PC-9 (cell line): Measurements from ENCODE around the gene PRKCI. TPM values are rescaled to one million over a fixed set of nuclear protein-coding genes. Genes with fewer than 3 reads are reported as not detected.

Experiments
- BruUV-seq: library from RNA; stranded (reverse); fragments of 400-500 nt; replicated peaks from 2 replicates; lab custom pipeline; 2021; lab: Mats Ljungman, UMichigan
- CTCF ChIA-PET: fragments of 300-600 bp; sonication (Branson Sonifier 250); formaldehyde crosslinking; loops from one replicate; lab custom pipeline; 2022; ENCODE audit warnings: antibody characterized with exemption; lab: Charles Lee
- POLR2A ChIA-PET: fragments of 300-600 bp; sonication (Branson Sonifier 250); formaldehyde crosslinking; loops from one replicate; lab custom pipeline; 2022; ENCODE audit warnings: antibody characterized with exemption; ENCODE audit not compliant: unreplicated experiment; lab: Charles Lee
- DNase-seq, 2 experiments: peaks; one replicate each; pipeline versions ENCODE4 v3.0.0 to v3.0.0-alpha.2; 2015 to 2022; ENCODE audit warnings: mixed read lengths in 1 of 2
- H2AFZ ChIP-seq: fragments of 200-600 bp; sonication (generic); 2 replicates; pipeline ENCODE4 v1.8.1; 2017; ENCODE audit warnings: antibody characterized with exemption
- H3F3A ChIP-seq: fragments of 200-600 bp; sonication (generic); 2 replicates; pipeline ENCODE4 v1.8.1; 2017; ENCODE audit warnings: antibody characterized with exemption, mild to moderate bottlenecking, low read depth; ENCODE audit not compliant: insufficient read depth
- H3K27ac ChIP-seq: fragments of 200-600 bp; sonication (generic); 2 replicates; pipeline ENCODE4 v1.6.1; 2016; ENCODE audit warnings: mixed run types
- H3K27me3 ChIP-seq: fragments of 200-600 bp; sonication (generic); 2 replicates; pipeline ENCODE4 v1.6.1; 2016; ENCODE audit warnings: low read depth, mixed run types; ENCODE audit not compliant: insufficient read depth
- H3K36me3 ChIP-seq: fragments of 200-600 bp; sonication (generic); 2 replicates; pipeline ENCODE4 v1.6.1; 2016; ENCODE audit warnings: low read depth, mixed run types
- H3K4me1 ChIP-seq: fragments of 200-600 bp; sonication (generic); replicated peaks from 2 replicates; pipeline ENCODE4 v1.6.1; 2016; ENCODE audit warnings: mixed run types; ENCODE audit not compliant: insufficient read depth
- H3K4me2 ChIP-seq: fragments of 200-600 bp; sonication (generic); 2 replicates; pipeline ENCODE4 v1.6.1; 2017; ENCODE audit warnings: mixed run types
- H3K4me3 ChIP-seq: fragments of 200-600 bp; sonication (generic); 2 replicates; pipeline ENCODE4 v1.6.1; 2016; ENCODE audit warnings: mixed run types
- H3K79me2 ChIP-seq: fragments of 200-600 bp; sonication (generic); 2 replicates; pipeline ENCODE4 v1.6.1; 2017; ENCODE audit warnings: low read depth, mixed run types
- H3K9me2 ChIP-seq: fragments of 200-600 bp; sonication (generic); 2 replicates; pipeline ENCODE4 v1.8.1; 2017; ENCODE audit warnings: mild to moderate bottlenecking; ENCODE audit not compliant: insufficient read depth
- H3K9me3 ChIP-seq: fragments of 200-600 bp; sonication (generic); 2 replicates; pipeline ENCODE4 v1.8.1; 2016; ENCODE audit warnings: low read depth; ENCODE audit not compliant: insufficient read depth
- H4K20me1 ChIP-seq: fragments of 200-600 bp; sonication (generic); 2 replicates; pipeline ENCODE4 v1.8.1; 2017; ENCODE audit not compliant: insufficient read depth
- EZH2 ChIP-seq: fragments of 200-600 bp; sonication (generic); IDR thresholded peaks from 2 replicates; pipeline ENCODE4 v1.8.0; 2017; ENCODE audit warnings: antibody characterized with exemption, low read depth
- intact Hi-C: fragments of 100-400 bp; cut with micrococcal nuclease; formaldehyde crosslinking; loops from one replicate; pipeline ENCODE4 v1.10.0; 2022; ENCODE audit not compliant: unreplicated experiment
- total RNA-seq: library from RNA; stranded (reverse); gene quantifications from 2 replicates; pipeline ENCODE4 v1.2.3, GENCODE V29; 2021
- TF ChIP-seq, protein P1 (sequence below): fragments of 200-600 bp; sonication (generic); conservative IDR thresholded peaks from 2 replicates; pipeline ENCODE4 v1.6.1; 2017; ENCODE audit warnings: mixed run types, antibody characterized with exemption, mild to moderate bottlenecking, moderate library complexity

The PRKCI gene
- total RNA-seq, 1 experiment from 2014 or later, result 104 TPM

GRCh38 chr3:170352936-170353335 is 130.7 kb downstream of the PRKCI start:
- POLR2A ChIA-PET, result interaction anchor here (0.5 kb wide), 1 partner anchor 46 kb away, joined by 3 read pairs; no protein-coding TSS in a partner anchor
- H3K4me3 ChIP-seq, result no peak overlapping the region
- H3K36me3 ChIP-seq, result no peaks in the 10 kb centered on the region
- no peak overlapping the region for H2AFZ ChIP-seq
- no TSS peak for BruUV-seq
- intact Hi-C loops, result no loop called here
- no peaks in the 10 kb centered on the region for H3K9me3 ChIP-seq
- peaks cover 2% of the 10 kb centered on the region; the same call in 1 of the 2 replicates for H3K79me2 ChIP-seq
- H4K20me1 ChIP-seq, result no peaks in the 10 kb centered on the region
- H3K27ac ChIP-seq, result no peak overlapping the region
- CTCF ChIA-PET, result no interaction called here
- H3F3A ChIP-seq, result peaks cover 21% of the 10 kb centered on the region
- no peak for DNase-seq
- TF ChIP-seq, protein P1, sequence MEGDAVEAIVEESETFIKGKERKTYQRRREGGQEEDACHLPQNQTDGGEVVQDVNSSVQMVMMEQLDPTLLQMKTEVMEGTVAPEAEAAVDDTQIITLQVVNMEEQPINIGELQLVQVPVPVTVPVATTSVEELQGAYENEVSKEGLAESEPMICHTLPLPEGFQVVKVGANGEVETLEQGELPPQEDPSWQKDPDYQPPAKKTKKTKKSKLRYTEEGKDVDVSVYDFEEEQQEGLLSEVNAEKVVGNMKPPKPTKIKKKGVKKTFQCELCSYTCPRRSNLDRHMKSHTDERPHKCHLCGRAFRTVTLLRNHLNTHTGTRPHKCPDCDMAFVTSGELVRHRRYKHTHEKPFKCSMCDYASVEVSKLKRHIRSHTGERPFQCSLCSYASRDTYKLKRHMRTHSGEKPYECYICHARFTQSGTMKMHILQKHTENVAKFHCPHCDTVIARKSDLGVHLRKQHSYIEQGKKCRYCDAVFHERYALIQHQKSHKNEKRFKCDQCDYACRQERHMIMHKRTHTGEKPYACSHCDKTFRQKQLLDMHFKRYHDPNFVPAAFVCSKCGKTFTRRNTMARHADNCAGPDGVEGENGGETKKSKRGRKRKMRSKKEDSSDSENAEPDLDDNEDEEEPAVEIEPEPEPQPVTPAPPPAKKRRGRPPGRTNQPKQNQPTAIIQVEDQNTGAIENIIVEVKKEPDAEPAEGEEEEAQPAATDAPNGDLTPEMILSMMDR, result no peak
- TF ChIP-seq EZH2, result no peak
- no peak overlapping the region for H3K4me2 ChIP-seq
- no peaks in the 10 kb centered on the region; the same call in 1 of the 2 replicates for H3K9me2 ChIP-seq
- H3K4me1 ChIP-seq, result peaks cover 25% of the 10 kb centered on the region
- no peaks in the 10 kb centered on the region for H3K27me3 ChIP-seq

DNA sequence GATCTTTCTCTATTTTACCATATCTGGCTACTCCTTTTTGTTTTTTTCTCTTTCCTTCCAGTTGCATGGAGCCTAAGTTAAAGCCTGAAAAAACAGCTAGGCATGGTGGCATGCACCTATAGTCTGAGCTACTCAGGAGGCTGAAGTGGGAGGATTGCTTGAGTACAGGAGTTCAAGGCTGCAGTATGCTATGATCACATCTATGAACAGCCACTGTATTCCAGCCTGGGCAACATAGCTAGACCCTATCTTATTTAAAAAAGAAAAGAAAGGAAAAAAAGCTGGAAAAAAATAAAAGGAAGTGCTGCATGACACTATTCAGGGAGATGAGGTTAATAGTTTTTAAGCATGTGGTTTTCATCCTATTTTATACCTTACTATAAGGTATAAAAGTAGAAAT is 131.3 kb downstream of the PRKCI start:
- Histone ChIP-seq H3K36me3 (no peaks in the 10 kb centered on the region), H3K9me2 (no peaks in the 10 kb centered on the region; the same call in 1 of the 2 replicates), H3K4me3 (no peak overlapping the region), H3K9me3 (no peaks in the 10 kb centered on the region), H3K79me2 (peaks cover 8% of the 10 kb centered on the region), H3K4me2 (no peak overlapping the region), H4K20me1 (no peaks in the 10 kb centered on the region), H3K27me3 (no peaks in the 10 kb centered on the region), H3K27ac (no peak overlapping the region), H2AFZ (no peak overlapping the region), H3K4me1 (peaks cover 25% of the 10 kb centered on the region), H3F3A (peaks cover 21% of the 10 kb centered on the region)
- CTCF ChIA-PET, result no interaction called here
- intact Hi-C loops, result no loop called here
- no peak for TF ChIP-seq EZH2
- peak in 1 of 2 experiments; percentile 12 for DNase-seq
- POLR2A ChIA-PET, result no interaction called here
- BruUV-seq, result no TSS peak

DNA sequence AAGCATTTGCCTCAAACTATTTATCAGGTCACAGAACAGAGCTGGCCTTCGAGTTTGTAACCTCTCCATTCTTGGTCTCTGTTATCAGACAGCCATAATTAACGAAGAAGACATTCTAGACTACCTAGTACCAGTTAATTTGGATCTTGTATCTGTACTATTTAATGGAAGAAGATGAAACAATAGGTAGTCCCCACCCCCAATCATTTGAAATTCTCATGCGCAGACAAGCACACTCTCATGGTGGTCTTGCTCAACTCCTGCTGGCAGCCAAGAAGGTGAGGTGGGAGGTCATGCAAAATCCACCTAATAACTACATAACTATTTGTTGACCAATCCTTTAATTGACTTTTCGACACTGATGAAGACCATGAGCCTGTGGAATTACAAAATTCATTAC is 132.5 kb downstream of the PRKCI start:
- DNase-seq, result no peak
- no peaks in the 10 kb centered on the region for H3K9me3 ChIP-seq
- H3K4me1 ChIP-seq, result peaks cover 36% of the 10 kb centered on the region
- peaks cover 10% of the 10 kb centered on the region; the same call in 1 of the 2 replicates for H4K20me1 ChIP-seq
- H3K9me2 ChIP-seq, result no peaks in the 10 kb centered on the region; the same call in 1 of the 2 replicates
- peaks cover 3% of the 10 kb centered on the region for H3K36me3 ChIP-seq
- TF ChIP-seq EZH2, result no peak
- TF ChIP-seq, protein P1, result no peak
- intact Hi-C loops, result no loop called here
- BruUV-seq, result no TSS peak
- peaks cover 25% of the 10 kb centered on the region for H3F3A ChIP-seq
- CTCF ChIA-PET, result interaction anchor here (0.6 kb wide), 1 partner anchor 12 kb away, joined by 3 read pairs; no protein-coding TSS in a partner anchor
- H3K4me2 ChIP-seq, result peak overlapping the region; percentile 84; the same call in 1 of the 2 replicates
- no peak overlapping the region for H3K27ac ChIP-seq
- no peaks in the 10 kb centered on the region for H3K27me3 ChIP-seq
- POLR2A ChIA-PET, result interaction anchor here (0.6 kb wide), 1 partner anchor 1518 kb away, joined by 4 read pairs; no protein-coding TSS in a partner anchor
- H2AFZ ChIP-seq, result no peak overlapping the region
- H3K79me2 ChIP-seq, result peaks cover 20% of the 10 kb centered on the region
- no peak overlapping the region for H3K4me3 ChIP-seq

Other genes starting within 250 kb of the PRKCI start
- gene GPR160, start 184.4 kb upstream of the PRKCI start, total RNA-seq, result 11.1 and 12.6 TPM in 2 replicates
- gene PHC3, start 40.7 kb upstream of the PRKCI start, total RNA-seq, result 54.7 and 80.8 TPM in 2 replicates
- 119 and 138 TPM in 2 replicates for gene SKIL, start 135.3 kb downstream of the PRKCI start, total RNA-seq
- gene CLDN11, start 196.4 kb downstream of the PRKCI start, total RNA-seq, result 1.4 and 1.9 TPM in 2 replicates